Endothelial cell of umbilical vein (primary cell): ENCODE results near the gene MROH7.

Experiments used
- EZH2 ChIP-seq: IDR thresholded peaks from 2 replicates; pipeline ENCODE4 v1.6.1; 2012; ENCODE audit warnings: borderline replicate concordance, low read depth, mild to moderate bottlenecking, moderate library complexity, low read length, inconsistent platforms; ENCODE audit not compliant: severe bottlenecking
- FOS ChIP-seq: IDR thresholded peaks from 2 replicates; pipeline ENCODE4 v1.6.1; 2011; ENCODE audit warnings: mild to moderate bottlenecking, low read length, moderate library complexity, borderline replicate concordance; ENCODE audit not compliant: insufficient read depth
- GATA2 ChIP-seq: IDR thresholded peaks from 2 replicates; pipeline ENCODE4 v1.7.0; 2011; ENCODE audit warnings: low read depth, mild to moderate bottlenecking, moderate library complexity, mixed read lengths, low read length; ENCODE audit not compliant: insufficient read length, insufficient read depth
- JUN ChIP-seq: IDR thresholded peaks from 2 replicates; pipeline ENCODE4 v1.6.1; 2011; ENCODE audit warnings: borderline replicate concordance, low read depth; ENCODE audit not compliant: insufficient read length, insufficient read depth
- MYC ChIP-seq: IDR thresholded peaks from one replicate; pipeline ENCODE4 v1.6.1; 2011; ENCODE audit warnings: mild to moderate bottlenecking, low read depth, low read length
- POLR2A ChIP-seq: IDR thresholded peaks from 2 replicates; pipeline ENCODE4 v1.6.1; 2012; ENCODE audit warnings: low read depth, mild to moderate bottlenecking, control low read depth, low read length
- POLR2AphosphoS5 ChIP-seq: IDR thresholded peaks from 2 replicates; pipeline ENCODE4 v1.6.1; 2012; ENCODE audit warnings: low read depth, mild to moderate bottlenecking, control low read depth, low read length, moderate library complexity; ENCODE audit not compliant: insufficient read depth
- TF ChIP-seq, protein P1 (sequence below), 2 donors: IDR thresholded peaks; 1 replicate in 1 of 2; 2 replicates in 1 of 2; pipeline ENCODE4 v1.5.1; 2011; ENCODE audit warnings: low read length in 2 of 2, mild to moderate bottlenecking in 2 of 2, moderate library complexity in 2 of 2, control low read depth in 1 of 2, inconsistent platforms in 1 of 2, low read depth in 1 of 2; ENCODE audit not compliant: insufficient read depth in 1 of 2; ENCODE audit errors: extremely low read depth in 1 of 2
- TF ChIP-seq, protein P2 (sequence below): IDR thresholded peaks from 2 replicates; pipeline ENCODE4 v1.6.1; 2011; ENCODE audit not compliant: insufficient read depth, insufficient read length

DNA sequence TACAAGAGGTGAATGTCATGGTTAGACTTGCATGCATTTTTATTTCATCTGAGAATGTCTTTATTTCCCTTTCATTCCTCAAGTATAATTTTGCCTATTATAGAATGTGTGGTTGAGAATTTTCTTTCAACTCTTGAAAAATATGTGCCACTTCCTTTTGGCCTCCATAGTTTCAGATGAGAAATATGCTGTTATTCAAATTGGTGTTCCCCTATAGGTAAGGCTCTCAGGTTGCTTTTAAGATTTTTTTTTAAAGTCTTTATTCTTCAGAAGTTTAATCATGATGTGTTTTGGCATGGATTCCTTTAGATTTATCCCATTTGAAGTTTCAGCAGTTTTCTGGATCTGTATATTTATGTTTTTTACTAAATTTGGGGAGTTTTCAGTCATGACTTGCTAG lies 2.1 kb downstream of the MROH7 start:
- TF ChIP-seq, protein P1, sequence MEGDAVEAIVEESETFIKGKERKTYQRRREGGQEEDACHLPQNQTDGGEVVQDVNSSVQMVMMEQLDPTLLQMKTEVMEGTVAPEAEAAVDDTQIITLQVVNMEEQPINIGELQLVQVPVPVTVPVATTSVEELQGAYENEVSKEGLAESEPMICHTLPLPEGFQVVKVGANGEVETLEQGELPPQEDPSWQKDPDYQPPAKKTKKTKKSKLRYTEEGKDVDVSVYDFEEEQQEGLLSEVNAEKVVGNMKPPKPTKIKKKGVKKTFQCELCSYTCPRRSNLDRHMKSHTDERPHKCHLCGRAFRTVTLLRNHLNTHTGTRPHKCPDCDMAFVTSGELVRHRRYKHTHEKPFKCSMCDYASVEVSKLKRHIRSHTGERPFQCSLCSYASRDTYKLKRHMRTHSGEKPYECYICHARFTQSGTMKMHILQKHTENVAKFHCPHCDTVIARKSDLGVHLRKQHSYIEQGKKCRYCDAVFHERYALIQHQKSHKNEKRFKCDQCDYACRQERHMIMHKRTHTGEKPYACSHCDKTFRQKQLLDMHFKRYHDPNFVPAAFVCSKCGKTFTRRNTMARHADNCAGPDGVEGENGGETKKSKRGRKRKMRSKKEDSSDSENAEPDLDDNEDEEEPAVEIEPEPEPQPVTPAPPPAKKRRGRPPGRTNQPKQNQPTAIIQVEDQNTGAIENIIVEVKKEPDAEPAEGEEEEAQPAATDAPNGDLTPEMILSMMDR (IDR thresholded peaks at IDR 0.05; ENCODE audit: extremely low read depth in 1 of 2, insufficient read depth in 1 of 2, low read depth in 1 of 2, low read length in 2 of 2), result no peak
- TF ChIP-seq JUN, result no peak
- no peak for TF ChIP-seq POLR2A
- no peak for TF ChIP-seq POLR2AphosphoS5
- TF ChIP-seq EZH2, result no peak
- TF ChIP-seq MYC, result no peak
- no peak for TF ChIP-seq GATA2
- TF ChIP-seq, protein P2, sequence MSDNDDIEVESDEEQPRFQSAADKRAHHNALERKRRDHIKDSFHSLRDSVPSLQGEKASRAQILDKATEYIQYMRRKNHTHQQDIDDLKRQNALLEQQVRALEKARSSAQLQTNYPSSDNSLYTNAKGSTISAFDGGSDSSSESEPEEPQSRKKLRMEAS, result no peak
- no peak for TF ChIP-seq FOS
